HG03060 (cell line): Measurements from ENCODE around the gene FANCG.

ENCODE experiments used
- ATAC-seq: cut with Tn5 transposase; IDR thresholded peaks from one replicate; pipeline ENCODE4 v1.9.1; 2021; ENCODE audit warnings: low read depth, moderate number of reproducible peaks; ENCODE audit not compliant: unreplicated experiment

The FANCG gene

DNA sequence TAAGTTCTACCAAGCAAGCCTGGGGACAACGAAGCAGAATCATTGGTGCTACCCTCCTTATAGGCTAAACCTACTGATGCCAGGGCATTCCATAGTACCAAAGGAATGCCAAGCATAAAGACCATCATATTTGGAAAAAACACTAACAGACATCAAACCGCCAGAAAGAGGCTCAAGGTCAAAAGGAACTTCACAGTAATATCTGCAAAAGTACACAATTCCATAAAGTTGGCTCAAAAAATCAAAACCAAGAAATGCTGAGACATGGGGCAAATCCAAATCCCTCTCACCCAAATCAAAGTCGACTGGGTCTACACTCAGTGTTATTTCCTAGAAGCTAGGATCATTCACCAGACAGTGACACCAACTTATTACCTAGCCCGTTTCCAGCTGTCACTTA lies 10.7 kb downstream of the FANCG start:
- ATAC-seq = no peak

DNA sequence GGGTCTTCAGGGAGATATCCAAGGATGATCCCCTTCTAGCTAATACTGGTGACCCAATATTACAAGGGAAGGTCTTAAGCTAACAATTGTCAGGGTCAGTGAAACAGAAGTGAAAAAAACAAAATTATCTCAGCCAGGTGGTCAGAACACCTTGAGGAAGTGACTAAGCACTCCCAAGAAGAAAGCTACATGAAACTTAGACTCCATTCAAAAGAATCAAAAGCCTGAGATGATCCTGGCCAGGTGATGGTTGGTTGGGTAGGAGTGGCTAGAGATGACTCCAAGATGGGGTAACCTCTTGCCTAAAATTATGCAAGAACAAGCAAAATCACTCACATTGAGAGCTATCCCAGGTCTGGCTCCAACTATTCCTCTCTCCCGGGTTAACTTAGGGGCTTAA lies 12.7 kb downstream of the FANCG start:
- no peak for ATAC-seq

DNA sequence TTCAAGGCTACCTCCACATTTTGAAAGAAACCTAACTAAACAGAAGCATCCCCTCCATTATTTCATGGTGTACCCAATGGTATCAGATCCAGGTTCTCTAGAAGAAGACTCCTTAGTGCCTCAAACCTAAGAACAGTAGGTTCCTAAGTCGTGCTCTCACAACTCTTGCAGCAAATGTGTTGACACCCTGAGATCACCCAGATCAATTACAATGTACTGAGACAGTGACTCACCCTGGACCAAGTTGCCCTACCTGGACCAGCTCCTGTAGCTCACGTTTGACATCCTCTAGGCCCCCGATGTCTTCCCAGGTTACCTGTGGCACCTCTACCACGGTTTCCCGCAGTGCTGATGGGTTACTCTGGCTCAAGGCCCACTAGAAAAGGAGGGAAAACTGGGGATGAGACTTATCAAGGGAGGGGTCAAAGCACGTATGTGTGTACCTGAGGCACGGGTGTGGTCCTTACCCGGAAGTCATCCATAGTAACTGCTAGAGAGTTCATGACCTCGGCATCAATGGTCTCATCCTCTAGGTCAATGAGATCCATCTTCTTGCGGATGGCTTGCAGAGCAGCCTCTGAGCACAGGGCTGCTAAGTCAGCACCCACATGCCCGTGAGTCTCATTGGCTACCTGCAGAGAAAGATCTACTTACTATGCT lies 19.1 kb downstream of the FANCG start:
- ATAC-seq = no peak

DNA sequence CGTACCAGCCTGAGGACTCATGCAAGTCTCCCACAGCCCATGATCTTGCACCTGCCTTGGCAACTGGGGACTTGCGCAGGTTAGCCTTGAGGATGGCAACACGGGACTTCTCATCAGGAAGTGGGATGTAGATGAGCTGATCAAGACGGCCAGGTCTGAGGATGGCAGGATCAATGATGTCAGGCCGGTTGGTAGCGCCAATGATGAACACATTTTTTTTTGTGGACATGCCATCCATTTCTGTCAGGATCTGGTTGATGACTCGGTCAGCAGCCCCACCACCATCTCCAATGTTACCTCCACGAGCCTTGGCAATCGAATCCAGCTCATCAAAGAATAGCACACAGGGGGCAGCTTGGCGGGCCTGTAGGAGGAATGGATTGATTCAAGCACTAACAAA lies 20.3 kb downstream of the FANCG start:
- no peak for ATAC-seq

DNA sequence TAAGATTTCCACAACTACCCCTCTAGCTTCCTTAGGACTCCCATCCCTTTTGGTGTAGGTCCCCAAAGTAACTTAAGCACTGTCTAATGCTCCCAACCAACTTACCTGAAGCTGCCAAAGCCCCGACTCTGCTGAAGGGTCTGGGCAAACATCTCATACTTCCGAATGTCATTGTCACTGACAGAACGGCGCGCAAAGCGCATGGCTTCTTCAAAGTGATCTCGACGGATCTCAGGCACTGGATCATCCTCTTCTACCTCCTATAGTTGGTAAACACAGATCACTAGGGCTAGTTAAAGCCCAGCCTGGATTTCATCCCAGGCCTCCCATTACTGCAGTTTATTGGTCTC lies 22.5 kb downstream of the FANCG start:
- ATAC-seq = no peak

DNA sequence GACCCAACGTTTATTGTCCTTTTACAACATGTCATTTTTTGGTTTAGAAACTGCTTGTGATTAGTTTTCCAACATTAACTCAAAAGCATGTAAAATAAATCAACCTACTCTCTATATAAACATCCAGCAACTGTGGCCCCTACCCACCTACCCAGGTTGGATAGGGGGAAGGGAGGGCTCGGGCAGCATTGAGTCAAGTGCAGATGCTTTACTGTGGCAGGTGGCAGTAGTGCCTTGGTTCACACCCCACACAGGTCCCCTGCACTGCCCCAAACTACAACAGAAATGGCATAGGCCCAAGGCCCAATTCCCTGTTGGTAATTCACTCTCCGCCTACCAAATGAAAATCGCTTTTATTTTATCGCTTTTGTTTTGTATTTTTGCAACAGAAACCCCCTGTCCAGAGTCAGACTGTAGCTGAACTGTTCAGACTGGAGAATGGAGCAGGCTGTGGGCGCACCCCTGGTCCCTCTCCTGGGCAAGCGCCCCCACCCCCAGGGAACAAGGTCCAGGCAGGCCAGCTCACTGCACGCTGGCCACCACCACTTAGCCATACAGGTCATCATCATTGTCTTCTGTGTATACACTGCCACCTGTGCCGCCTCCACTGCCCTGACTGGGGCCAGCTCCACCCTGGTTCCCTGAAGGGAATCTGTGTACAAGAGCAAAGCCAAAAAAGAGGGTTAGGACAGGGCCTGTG lies 23.0 kb downstream of the FANCG start:
- no peak for ATAC-seq

DNA sequence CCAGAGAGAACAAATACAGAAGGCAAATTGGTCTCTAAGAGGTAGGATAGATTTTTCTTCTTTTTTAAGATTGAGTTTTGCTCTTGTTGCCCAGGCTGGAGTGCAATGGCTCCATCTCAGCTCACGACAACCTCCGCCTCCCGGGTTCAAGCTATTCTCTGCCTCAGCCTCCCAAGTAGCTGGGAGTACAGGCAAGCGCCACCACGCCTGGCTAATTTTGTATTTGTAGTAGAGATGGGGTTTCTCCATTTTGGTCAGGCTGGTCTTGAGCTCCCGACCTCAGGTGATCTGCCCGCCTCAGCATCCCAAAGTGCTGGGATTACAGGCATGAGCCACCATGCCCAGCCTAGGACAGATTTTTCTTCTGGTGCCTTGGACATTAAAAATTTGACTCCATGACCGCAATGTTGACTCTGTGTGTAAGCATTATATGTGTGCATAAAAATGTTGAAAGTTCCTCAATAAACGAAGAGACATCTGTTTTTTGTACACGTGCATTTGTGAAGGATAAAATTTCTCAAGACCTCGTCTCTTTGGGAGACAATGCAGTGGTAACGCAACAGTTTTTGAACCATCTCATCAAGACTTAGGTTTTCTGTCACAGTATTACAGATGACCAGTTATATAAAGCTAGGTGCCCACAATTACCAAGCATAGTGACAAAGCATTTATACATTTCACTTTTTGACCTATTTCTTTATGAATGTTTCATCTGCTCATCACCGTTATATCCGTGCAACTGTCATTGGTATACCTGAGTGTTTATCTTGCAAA lies 24.7 kb downstream of the FANCG start:
- no peak for ATAC-seq

DNA sequence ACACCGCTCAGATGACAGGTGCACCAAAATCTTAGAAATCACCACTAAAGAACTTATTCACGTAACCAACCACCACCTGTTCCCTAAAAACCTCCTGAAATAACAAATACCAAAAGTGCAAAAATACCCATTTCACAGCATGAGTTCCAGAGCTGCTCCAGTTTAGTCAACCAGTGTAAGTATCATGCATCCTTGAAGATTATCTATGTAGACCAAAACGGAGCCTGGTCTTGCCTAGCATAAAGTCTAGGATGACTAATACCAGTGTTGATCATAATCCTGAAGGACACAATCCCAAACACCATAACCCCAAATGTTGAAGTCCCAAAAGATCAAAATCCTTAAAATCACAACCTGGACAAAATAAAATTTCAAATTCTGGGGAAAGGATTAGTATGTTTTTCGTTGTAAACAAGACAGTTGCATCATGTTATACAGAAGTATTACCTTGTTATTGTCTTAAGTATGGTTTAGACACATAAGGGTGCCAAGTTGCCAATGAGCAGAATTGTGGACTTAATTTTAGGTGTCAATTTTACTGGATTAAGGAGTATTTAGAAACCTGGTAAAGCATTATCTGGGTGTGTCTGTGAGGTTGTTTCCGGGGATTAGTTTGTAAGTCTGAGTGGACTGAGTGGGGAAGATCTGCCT lies 25.4 kb downstream of the FANCG start:
- no peak for ATAC-seq

DNA sequence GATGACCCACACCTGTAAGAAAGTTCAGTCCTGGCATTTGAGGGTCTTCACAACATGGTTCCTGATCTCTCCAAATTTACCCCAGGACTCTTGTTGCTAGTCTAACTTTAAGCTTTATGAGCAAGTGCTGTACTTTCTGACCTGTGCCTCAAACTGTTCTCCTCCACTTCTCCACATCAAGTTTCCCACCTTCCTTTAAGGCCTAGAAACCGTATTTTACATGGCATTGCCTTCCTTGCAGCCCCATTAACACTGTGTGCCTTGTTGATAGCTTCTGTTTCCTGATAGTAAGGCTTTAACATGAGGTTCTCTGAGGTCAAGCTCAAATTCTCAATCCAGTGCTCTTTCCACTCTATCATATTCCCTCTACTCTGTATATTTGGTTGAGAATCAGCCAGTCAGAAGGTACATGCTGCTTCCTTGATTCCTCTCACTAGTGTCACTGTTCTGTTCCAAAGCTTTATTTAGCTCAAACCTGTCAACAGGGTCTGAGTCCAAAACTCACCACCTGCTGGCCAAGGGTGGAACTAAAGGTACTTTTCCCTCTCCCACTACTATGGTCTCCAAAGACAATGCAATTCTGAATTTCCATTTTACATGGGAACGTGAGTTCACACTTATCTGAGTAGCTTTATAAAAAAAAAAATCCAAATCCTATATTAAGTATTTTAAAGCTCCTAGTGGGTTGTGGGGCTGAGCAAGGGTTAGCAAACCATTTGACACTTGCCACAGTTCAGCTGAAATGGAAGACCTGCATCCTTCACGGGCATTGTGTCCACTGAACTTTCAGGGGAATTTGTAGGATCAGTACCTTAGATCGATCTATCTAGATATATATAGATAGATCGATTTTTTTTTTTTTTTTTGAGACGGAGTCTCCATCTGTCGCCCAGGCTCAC lies 28.4 kb downstream of the FANCG start:
- ATAC-seq = no peak

DNA sequence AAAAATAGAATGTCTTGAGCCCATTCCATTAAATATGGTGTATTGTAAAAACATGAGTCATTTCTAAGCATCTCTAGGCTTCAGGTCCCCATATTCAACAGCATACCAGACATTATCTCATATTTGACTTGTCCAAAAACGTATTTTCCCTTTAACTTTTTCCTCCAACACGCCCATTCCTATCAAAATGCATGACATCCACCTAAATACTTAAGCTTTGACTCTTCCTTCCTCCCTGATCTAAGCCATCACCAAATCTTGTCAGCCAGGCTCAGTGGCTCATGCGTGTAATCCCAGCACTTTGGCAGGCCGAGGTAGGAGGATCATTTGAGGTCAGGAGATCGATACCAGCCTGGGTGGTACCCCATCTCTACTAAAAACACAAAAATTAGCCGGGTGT lies 31.2 kb downstream of the FANCG start:
- no peak for ATAC-seq

DNA sequence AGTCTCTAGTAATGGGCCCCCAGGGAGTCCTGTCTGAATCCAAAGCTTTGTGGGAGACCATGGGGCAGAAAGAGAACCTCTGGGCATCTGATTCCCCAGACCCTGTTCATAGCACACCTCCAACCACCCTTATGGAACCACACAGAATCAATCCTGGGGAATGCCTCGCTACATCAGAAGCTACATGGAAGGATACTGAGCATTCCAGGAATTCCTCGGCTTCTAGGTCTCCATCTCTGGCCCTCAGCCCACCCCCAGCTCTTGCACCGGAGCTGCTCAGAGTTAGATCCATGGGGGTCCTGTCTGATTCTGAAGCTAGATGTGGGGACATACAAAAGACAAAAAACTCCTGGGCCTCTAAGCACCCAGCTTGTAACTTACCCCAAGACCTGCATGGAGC lies 35.7 kb downstream of the FANCG start:
- no peak for ATAC-seq

DNA sequence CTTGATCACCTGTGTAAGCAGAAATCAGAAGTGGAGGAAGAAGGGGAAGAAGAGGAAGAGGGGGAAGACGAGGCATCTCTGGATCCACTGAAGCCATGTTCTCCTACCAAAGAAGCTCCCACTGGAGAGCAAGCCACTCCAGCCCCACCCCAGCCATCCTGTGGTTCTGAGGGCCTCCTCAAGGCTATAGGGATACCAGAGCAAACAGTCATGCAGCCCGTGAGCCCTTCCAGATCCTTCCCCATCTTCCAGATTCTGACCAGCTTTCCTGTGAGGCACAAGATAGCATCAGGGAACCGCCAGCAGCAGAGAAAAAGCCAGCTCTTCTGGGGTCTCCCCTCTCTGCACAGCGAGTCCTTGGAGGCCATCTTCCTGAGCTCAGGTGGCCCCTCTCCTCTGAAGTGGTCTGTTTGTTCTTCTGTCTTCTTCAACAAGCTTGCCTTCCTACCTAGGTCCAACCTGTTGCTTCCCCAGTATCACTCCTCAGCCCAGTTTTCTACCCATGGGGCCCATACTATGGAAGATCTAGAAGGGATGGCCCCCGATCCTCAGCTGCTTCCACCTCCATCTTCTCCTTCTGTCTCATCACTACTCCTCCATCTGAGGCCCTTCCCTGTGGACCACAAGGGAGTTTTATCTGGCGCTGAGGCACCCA lies 36.7 kb downstream of the FANCG start:
- ATAC-seq = no peak

DNA sequence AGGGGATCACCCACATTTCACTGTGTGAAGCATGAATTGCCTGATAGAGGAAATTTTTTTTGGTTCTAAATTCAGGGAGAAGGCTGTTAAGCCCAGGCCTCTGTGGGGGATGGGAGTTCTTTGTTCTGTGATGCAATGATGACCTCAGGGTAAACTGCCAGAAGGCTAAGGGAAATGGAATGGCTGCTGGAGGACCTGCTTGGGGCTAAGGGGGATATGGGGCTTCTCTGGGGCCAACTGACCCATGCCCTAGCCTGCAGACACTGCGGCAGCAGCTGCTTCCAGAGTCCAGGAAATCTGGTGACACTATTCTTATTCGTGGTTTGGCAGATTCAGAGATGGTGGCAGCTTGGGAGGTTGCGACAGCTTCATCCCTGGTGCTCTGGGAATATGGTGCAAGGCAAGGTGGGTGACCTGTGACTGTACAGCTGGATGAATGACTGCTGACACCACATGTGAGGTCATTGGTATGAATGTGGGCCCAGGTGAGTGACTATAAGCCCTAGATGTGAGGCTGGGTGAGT lies 37.6 kb downstream of the FANCG start:
- no peak for ATAC-seq

DNA sequence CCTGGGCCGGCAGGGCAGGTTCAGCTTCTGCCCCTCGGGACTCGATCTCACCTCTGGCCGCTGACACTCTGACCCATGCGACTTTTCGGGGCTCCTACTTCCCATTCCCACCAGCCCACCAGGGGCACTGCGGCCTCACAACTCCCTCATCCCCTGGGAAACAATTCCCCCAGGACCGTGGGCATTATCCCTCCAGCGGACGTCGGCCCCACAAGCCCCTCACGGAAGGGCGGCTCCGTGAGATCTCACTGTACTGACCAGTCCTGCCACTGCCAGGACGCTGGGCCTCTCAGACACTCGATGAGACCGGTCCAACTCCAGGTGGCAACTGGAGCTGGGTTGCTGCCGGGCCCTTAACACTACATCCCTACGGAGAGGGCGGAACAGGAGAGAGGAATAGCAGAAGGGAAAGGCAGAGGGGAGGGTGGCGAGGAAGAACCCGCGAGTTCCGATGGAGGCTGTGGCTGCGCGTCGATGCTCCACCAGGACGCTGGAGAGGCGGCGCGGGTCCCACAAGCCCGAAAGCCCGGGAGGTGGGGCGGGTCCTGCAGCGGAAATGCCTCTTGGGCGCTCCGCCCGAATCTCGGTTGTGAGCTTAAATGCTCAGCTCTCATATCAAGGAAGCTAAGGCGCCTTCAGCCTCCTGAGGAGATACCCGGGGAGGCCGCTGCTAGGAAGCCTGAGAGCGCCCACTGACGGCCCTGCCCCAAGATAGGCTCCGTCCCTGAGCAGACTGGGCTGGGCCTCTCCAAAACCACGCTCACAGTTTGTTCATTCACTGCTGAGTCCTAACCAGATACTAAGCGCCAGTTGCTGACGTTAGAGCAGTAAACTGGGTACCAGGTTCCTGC lies 43.7 kb downstream of the FANCG start:
- no peak for ATAC-seq

DNA sequence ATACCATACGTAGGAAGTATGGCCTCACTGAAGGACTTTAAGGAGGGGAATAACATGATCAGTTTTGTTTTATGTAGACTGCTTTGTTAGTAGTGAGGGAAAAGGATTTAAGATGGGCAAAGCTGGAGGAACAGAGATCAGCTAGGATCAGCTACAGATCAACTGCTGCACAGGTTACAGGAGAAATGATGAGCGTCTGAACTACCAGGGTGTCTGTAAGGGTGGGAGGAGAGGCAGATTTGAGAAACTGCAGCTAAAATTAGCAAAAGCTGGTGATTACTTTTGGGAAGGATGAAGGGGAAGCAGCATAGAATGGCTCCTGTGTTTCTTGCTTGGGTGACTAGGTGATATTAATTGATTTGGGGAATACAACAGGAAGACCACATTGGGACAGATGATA lies 46.6 kb downstream of the FANCG start:
- no peak for ATAC-seq

DNA sequence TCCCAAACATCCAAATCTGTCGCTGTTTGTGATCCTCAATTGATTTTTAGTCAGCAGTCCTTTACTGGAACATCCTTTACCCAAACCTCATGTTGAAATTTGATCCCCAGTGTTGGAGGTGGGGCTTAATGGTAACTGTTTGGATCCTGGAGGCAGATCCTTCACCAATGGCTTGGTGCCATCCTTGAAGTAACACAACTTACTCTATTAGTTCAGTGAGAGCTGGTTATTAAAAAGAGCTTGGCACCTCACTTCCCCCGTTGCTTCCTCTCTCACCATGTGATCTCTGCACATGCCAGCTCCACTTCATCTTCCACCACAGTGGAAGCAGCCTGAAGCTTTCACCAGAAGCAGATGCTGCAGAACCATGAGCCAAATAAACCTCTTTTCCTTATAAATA lies 49.9 kb downstream of the FANCG start:
- ATAC-seq = no peak

DNA sequence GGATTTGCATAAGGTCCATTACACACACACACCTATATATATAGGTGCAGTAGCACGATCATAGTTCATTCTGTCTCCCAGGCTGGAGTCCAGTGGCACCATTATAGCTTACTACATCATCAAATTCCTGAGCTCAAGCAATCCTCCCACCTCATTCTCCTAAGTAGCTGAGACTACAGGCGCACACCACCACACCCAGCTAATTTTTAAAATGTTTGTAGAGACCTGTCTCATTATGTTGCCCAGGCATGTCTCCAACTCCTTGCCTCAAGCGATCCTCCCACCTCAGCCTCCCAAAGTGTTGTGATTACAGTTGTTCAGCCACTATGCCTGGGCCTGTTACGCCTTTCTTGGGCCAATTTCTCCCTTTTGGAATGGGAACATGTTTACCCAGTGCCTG lies 50.5 kb downstream of the FANCG start:
- ATAC-seq = no peak

DNA sequence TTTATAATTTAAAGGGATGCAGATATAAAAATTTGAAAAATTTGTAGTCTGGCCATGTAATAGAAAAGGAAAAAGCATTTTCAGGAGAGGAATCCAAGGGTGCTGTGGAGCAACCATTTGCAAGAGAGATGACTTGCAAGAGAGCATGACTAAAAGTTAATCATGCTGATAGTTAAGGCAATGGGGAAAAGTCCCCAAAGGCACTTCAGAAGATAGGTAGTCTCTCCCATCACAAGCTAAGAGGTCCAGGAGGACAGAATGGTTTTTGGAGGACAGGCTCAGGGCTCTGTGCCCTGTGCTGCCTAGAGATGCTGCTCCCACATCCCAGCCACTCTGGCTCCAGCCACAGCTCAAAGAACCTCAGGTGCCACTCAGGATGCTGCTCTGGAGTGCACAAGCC lies 51.4 kb downstream of the FANCG start:
- ATAC-seq = no peak

DNA sequence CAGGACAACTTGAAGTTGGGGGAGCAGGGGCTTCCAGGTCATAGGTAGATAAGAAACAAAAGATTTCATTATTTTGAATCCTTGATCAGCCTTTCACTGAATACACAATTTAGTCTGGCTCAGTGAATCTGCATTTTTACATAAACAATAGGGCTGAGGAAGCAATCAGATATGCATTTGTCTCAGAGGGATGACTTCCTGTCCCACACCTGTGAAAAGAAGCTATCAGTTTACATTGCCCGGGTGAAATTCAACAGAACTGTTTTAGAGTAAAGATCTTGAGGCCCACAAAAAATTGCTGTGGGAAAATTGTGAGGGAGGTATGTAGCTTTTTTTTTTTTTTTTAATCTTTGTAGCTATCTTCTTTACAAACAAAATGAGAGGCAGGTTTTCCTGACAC lies 51.9 kb downstream of the FANCG start:
- ATAC-seq = no peak
